NCI-H2029 treated with DMSO at 0.1 percent for 48 hours (cell line): ENCODE data around the gene FGF14.
"Not testable (repeated sequence)": the region's sequence is repeated elsewhere in the genome, so short reads cannot be mapped to it uniquely, and the experiment has no call there.

ENCODE experiments used
- DNase-seq: peaks from one replicate; lab custom pipeline; 2025; lab: John Stamatoyannopoulos, UW

The FGF14 gene

GRCh38 chr13:102040812-102041211, 361.0 kb downstream of the FGF14 start:
- peak; percentile 18 for DNase-seq

GRCh38 chr13:102039264-102039663, 362.6 kb downstream of the FGF14 start:
- DNase-seq = no peak

- no peak for DNase-seq
These were observed 363.1 kb downstream of the FGF14 start for GRCh38 chr13:102038787-102039186.

GRCh38 chr13:102035969-102036368, 365.9 kb downstream of the FGF14 start:
- peak; percentile 20 for DNase-seq

GRCh38 chr13:102033857-102034331, 368.0 kb downstream of the FGF14 start:
- DNase-seq = no peak

GRCh38 chr13:102033386-102033785, 368.5 kb downstream of the FGF14 start:
- DNase-seq = no peak

- DNase-seq = peak; percentile 25
These were observed 373.0 kb downstream of the FGF14 start for GRCh38 chr13:102028868-102029267.

- no peak for DNase-seq
These were observed 373.6 kb downstream of the FGF14 start for GRCh38 chr13:102028206-102028605.

- no peak for DNase-seq
These were observed 380.1 kb downstream of the FGF14 start for GRCh38 chr13:102021777-102022176.

GRCh38 chr13:102020611-102021216, 381.1 kb downstream of the FGF14 start:
- no peak for DNase-seq

GRCh38 chr13:102018716-102019115, 383.1 kb downstream of the FGF14 start:
- no peak for DNase-seq

- no peak for DNase-seq
These were observed 384.6 kb downstream of the FGF14 start for GRCh38 chr13:102017248-102017647.

GRCh38 chr13:102012299-102013293, 389.3 kb downstream of the FGF14 start:
- DNase-seq = no peak

GRCh38 chr13:102011455-102011854, 390.4 kb downstream of the FGF14 start:
- DNase-seq = not testable (repeated sequence)

GRCh38 chr13:102003848-102004570, 397.8 kb downstream of the FGF14 start:
- no peak for DNase-seq

- no peak for DNase-seq
These were observed 399.6 kb downstream of the FGF14 start for GRCh38 chr13:102002287-102002686.

GRCh38 chr13:102000764-102001163, 401.1 kb downstream of the FGF14 start:
- DNase-seq = no peak

GRCh38 chr13:101998129-101998528, 403.7 kb downstream of the FGF14 start:
- DNase-seq = no peak

GRCh38 chr13:101996954-101997353, 404.9 kb downstream of the FGF14 start:
- no peak for DNase-seq

- no peak for DNase-seq
These were observed 412.0 kb downstream of the FGF14 start for GRCh38 chr13:101989798-101990350.

- DNase-seq = no peak
These were observed 413.7 kb downstream of the FGF14 start for GRCh38 chr13:101988140-101988539.

GRCh38 chr13:101986316-101986715, 415.5 kb downstream of the FGF14 start:
- no peak for DNase-seq
